ENCODE measurements around the gene WDR44. TPM values are rescaled to one million over a fixed set of nuclear protein-coding genes. Genes with fewer than 3 reads are reported as not detected.
"Not testable (repeated sequence)": the region's sequence is repeated elsewhere in the genome, so short reads cannot be mapped to it uniquely, and the experiment has no call there.

Gene WDR44, protein sequence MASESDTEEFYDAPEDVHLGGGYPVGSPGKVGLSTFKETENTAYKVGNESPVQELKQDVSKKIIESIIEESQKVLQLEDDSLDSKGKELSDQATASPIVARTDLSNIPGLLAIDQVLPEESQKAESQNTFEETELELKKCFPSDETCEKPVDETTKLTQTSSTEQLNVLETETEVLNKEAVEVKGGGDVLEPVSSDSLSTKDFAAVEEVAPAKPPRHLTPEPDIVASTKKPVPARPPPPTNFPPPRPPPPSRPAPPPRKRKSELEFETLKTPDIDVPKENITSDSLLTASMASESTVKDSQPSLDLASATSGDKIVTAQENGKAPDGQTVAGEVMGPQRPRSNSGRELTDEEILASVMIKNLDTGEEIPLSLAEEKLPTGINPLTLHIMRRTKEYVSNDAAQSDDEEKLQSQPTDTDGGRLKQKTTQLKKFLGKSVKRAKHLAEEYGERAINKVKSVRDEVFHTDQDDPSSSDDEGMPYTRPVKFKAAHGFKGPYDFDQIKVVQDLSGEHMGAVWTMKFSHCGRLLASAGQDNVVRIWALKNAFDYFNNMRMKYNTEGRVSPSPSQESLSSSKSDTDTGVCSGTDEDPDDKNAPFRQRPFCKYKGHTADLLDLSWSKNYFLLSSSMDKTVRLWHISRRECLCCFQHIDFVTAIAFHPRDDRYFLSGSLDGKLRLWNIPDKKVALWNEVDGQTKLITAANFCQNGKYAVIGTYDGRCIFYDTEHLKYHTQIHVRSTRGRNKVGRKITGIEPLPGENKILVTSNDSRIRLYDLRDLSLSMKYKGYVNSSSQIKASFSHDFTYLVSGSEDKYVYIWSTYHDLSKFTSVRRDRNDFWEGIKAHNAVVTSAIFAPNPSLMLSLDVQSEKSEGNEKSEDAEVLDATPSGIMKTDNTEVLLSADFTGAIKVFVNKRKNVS
- 10 to 100 TPM; 11.3 to 13.7 (median 13.3) TPM for polyA plus RNA-seq (ENCODE audit: insufficient read length in 3 of 3)
- long read RNA-seq, donor 1 = 0 reads
- long read RNA-seq, donor 2 = 0 reads
- long read RNA-seq, donor 3, full-length matches to known transcripts = 5 of 5 reads
- long read RNA-seq, donor 3, partial matches to known transcripts = 0 of 5 reads
- long read RNA-seq, donor 3, other reads (novel, unspliced or antisense) = 0 of 5 reads
- long read RNA-seq, donor 4 = 0 reads
- long read RNA-seq, donor 5 = 0 reads
- long read RNA-seq, donor 6 = 0 reads
- long read RNA-seq, donor 7, full-length matches to known transcripts = 1 of 1 reads
- long read RNA-seq, donor 7, partial matches to known transcripts = 0 of 1 reads
- long read RNA-seq, donor 7, other reads (novel, unspliced or antisense) = 0 of 1 reads
- long read RNA-seq, donor 8, full-length matches to known transcripts = 3 of 3 reads
- long read RNA-seq, donor 8, partial matches to known transcripts = 0 of 3 reads
- long read RNA-seq, donor 8, other reads (novel, unspliced or antisense) = 0 of 3 reads
- long read RNA-seq, donor 9, full-length matches to known transcripts = 1 of 1 reads
- long read RNA-seq, donor 9, partial matches to known transcripts = 0 of 1 reads
- long read RNA-seq, donor 9, other reads (novel, unspliced or antisense) = 0 of 1 reads
- long read RNA-seq, donor 10 = 0 reads
- long read RNA-seq, donor 11, full-length matches to known transcripts = 1 of 1 reads
- long read RNA-seq, donor 11, partial matches to known transcripts = 0 of 1 reads
- long read RNA-seq, donor 11, other reads (novel, unspliced or antisense) = 0 of 1 reads
- long read RNA-seq, donor 12 = 0 reads
- long read RNA-seq, donor 13 = 0 reads
- long read RNA-seq, donor 14 = 0 reads
- long read RNA-seq, donor 15 = 0 reads
- long read RNA-seq, donor 16, full-length matches to known transcripts = 1 of 1 reads
- long read RNA-seq, donor 16, partial matches to known transcripts = 0 of 1 reads
- long read RNA-seq, donor 16, other reads (novel, unspliced or antisense) = 0 of 1 reads

DNA sequence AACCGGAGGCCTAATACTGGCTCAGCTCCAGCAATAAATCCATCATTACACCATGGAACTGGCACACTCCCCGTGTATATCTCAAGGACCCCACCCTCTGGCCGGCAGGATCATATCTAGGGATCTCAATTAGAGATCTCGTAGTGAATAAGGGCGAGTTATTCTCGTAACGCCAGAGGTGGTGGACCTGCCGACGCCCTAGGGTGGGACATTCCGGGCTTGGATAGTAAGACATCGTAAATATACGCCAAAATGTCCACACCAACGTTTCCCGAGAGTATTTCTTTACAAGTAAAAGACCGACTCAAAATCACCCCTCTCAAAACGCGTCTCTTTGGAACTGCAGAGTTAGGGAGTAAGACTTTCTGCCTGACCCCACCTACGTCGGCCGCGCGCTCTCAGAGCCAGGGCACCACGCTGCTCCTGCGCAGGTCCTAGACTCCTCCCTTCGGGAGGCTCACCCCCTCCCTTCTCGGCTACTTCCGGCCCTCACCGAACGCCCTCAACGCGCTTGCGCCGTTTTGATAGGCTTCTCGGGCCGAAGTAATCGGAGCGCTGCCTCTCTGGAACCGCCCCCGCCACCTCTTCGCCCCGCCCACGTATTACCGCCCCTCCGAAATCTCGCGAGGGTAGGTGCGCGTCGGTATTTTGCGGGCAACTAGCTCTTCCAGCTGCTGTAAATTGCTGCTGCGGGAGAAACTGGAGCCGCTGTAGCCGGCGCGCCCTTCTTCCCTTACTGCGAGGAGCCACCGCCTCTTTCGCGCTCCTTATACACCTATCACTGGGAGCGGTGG is at the start of gene WDR44:
Gene WDR44 (plus strand): TSS at position 643 of the 794 bp plus-strand sequence. CDS start 398 bp downstream, outside the sequence.
- DNase-seq (ENCODE audit: extremely low read depth in 1 of 11, low read depth in 9 of 11, low spot score in 4 of 11) = peak; percentile 75 to 93 (median 86)

DNA sequence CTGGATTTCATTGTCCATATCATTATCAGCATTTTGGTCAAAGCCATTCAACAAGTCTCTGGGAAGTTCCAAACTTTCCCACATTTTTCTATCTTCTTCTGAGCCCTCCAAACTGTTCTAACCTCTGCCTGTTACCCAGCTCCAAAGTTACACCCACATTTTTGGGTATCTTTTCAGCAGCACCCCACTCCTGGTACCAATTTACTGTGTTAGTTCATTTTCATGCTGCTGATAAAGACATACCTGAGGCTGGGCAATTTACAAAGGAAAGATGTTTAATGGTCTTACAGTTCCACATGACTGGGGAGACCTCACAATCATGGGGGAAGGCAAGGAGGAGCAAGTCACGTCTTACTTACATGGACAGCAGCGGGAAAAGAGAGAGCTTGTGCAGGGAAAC is 40.1 kb upstream of the WDR44 start:
- DNase-seq (ENCODE audit: extremely low read depth in 1 of 11, low read depth in 9 of 11, low spot score in 4 of 11) = not testable (repeated sequence)

DNA sequence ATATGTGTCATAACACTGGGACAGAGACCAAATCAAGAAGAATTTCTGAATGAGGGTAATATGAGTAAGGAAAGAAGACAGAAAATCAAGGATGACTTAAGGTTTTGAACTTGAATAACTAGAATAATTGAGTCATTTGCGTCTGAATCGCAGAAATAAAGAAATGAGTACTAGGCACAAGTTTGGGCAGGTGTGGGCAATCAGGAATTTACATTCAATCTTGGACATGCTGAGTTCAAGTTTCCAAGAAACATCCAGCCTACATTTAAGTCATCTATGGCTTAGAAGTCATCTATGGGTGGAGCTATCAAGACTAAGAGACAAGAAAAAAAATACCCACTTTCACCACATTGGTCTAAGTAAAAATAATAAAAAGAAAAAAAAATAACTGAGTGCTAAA is 30.4 kb upstream of the WDR44 start:
- no peak for DNase-seq (ENCODE audit: extremely low read depth in 1 of 11, low read depth in 9 of 11, low spot score in 4 of 11)

DNA sequence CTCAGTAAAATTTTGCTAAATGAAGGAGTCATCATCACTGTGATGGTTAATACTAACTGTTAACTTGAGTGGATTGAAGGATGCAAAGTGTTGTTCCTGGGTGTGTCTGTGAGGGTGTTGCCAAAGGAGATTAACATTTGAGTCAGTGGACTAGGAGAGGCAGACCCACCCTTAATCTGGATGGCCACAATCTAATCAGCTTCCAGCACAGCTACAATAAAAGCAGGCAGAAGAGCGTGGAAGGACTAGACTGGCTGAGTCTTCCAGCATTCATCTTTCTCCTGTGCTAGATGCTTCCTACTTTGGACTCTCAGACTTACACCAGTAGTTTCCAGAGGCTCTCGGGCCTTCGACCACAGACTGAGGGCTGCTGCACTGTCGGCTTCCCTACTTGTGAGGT is 21.3 kb upstream of the WDR44 start:
- DNase-seq (ENCODE audit: extremely low read depth in 1 of 11, low read depth in 9 of 11, low spot score in 4 of 11) = no peak

DNA sequence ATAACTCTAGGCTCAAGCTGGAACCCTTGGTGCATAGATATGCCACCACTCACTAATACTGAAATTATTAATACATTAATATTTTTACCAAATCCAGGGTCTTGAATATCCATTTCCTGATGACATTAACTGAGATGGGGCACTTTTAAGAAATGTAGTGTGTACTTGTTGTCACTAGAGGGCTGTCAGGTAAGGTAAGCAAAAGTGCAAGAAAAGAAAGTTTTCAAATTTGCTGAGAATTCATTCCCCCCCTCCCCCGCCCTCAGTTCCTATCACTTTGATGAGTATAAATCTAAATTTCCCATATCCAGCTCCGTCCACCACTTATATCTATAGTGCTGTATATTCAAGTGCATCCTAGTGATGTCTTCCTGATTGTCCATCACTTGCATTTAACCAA is 20.5 kb upstream of the WDR44 start:
- DNase-seq (ENCODE audit: extremely low read depth in 1 of 11, low read depth in 9 of 11, low spot score in 4 of 11) = no peak

DNA sequence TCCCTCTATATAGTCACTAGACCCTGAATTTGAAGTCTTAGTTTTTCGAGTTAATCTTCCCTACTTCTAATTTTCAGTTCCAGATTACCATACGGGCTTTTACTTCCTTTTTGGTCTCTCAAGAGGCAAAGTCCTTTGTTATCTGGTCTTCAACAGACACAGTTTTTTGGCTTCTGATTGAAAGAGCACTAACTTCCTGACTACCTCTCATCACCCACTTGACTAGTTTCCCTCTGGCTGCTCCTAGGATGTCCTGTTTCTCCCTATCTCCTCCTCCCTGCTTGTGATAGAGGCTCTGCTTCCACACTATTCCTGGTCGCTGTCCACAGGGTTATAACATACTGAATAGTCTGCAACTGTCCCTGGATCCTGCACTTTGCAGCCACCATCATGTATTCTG is 16.7 kb upstream of the WDR44 start:
- DNase-seq (ENCODE audit: extremely low read depth in 1 of 11, low read depth in 9 of 11, low spot score in 4 of 11) = no peak

DNA sequence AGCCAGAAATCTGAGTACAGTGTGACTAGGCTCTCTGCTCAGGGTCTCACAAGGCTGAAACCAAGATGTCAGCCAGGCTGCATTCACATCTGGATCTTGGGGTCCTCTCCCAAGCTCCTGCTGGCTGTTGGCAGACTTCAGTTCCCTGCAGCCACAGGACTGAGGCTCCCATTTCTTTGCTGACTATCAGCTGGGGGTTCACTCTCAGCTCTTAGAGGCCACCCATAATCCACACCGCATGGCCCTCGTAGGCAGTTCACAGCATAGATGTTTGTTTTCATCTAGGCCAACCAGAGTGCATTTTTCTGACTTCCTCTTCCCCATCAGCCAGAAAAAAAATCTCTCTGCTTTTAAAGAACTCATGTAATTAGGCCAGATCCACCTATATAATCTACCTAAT is 8.2 kb upstream of the WDR44 start:
- DNase-seq (ENCODE audit: extremely low read depth in 1 of 11, low read depth in 9 of 11, low spot score in 4 of 11) = no peak

DNA sequence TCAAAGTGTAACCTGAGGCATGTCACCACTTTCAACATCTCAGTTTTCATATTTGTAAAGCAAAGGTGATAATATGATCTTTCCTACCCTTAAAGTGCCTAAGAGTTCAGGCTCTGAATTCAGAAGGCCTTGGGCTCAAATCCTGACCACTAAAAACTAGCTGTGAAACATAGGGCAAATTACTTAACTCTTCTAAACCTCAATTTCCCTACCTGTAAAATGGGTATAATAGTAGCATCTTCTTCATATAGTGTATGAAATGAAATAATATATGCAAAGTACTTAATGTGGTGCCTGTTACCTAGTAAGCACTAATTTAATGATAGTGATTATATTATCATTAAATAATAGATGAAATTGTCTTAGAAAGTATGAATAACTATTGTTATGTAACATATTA is 7.0 kb upstream of the WDR44 start:
- DNase-seq (ENCODE audit: extremely low read depth in 1 of 11, low read depth in 9 of 11, low spot score in 4 of 11) = no peak

DNA sequence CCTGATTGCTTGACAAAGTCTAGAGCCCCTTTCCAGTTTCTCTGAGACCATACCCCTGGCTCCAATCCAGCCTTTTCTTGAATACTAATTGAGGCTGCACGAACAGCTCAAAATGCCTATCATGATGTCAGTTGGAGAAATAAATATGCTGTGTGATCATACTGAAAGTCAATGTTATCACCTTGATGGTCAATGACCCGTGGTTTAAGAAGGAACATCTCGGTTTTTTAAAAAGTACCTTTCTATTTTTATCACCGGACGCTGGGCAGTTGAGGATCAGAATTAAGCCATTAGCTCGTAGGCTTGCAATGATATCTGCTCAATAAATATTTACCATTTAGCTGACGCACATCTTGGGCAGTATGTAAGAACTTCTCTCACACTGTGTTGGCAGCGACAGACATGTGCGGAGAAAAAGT is 852 bp upstream of the WDR44 start:
- DNase-seq (ENCODE audit: extremely low read depth in 1 of 11, low read depth in 9 of 11, low spot score in 4 of 11) = no peak

DNA sequence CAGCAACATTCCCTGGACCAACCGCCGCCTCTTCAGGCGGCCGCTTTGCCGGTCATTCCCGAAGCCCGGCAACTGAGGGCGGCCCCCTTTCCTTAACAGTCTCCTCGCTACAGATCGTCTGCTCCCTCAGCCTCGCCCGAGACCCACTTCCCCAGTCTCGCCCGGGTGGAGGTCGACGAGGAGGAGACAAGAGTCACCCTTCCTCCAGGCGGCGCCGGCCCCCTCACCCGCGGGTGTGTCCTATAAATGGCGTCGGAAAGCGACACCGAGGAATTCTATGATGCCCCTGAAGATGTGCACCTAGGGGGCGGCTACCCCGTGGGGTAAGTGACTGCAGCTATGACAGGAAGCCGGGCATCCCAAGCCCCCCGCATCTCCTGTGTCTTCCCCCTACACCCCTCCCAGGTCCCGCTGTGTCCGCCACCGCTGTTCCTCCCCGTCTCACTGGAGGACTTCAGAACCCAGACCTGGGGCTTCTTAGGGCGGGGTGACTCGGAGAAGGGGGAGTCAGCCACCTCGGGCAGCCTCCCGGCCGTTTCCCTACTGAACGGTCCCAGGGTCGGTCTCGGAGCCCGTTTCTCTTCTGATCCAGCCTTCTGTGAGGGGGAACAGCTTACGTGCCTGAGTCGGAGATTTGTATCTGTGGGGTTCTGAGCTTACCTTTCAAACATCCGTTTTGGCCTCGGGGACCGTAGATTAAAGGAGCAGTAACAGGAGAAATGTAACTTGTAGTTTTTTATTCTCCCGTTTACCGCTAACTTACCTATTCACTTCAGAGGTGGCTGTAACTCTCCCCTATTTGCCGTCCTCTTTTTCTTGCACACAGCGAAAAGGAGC is 570 bp downstream of the WDR44 start:
- peak in 3 of 11 donors; percentile 9 to 15 (median 10) for DNase-seq (ENCODE audit: extremely low read depth in 1 of 11, low read depth in 9 of 11, low spot score in 4 of 11)

DNA sequence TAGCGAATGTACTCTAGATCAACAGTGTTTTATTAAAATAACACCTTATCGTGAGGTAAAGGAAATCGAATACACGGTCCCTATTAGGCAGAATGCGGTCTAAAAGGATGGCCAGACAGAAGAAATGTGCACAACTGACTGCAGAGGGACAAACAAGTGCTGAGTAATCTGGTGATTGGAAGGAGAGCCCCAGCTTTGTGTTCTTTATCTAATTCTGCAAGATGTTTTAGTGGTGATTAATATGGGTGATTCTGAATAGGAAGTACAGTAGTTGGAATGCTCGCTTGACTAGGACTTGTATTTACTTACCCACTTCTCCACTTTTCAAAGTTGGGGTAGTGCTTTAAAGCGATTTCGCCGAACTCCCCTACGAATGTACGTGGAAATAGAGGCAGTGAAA is 1.2 kb downstream of the WDR44 start:
- no peak for DNase-seq (ENCODE audit: extremely low read depth in 1 of 11, low read depth in 9 of 11, low spot score in 4 of 11)

DNA sequence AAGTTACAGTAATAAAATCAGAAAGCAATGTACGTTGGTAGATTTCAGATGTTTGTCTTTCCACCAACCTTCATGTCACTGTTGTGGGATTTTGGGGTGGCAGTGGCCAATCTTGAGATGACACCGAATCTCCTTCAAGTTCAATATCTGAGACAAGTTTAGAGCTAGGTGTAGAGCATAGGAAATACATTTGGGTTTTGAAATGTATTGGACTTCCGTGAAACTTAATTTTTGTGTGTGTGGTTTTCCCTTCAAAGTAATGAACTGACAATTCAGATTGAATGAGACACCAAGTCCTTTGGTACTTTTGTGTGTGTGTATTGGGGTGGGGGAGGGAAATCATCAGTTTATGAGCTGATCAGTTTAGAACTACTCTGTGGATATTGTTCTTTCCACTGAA is 1.8 kb downstream of the WDR44 start:
- DNase-seq (ENCODE audit: extremely low read depth in 1 of 11, low read depth in 9 of 11, low spot score in 4 of 11) = no peak

DNA sequence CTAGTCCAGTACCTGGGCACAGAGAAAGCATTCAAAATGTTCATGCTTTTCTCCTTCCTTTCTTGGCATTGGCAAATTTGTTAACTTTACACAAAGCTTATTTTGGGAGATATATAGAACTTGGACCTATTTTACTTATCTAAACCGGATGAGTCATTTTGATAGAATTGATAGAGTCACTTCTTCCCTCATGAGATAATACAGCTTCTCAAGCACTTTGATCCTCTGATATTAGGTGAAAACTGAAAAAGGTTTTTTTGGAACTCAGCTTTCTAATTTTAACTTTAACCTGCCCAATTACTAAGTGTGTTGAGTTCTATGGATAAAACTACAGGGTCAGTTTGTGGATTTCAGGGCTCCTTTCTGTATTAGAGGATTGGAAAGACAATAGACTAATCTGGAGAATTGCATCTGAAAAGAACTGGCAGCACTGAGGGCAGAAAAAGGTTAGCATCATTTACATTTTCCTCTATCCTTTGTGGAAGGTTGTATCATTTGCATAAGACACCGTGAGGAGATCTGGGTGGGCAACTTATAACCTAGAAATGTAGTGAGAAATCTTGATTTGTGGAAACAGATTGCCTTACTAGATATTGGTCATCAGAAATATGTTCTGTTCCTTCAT is 2.4 kb downstream of the WDR44 start:
- DNase-seq (ENCODE audit: extremely low read depth in 1 of 11, low read depth in 9 of 11, low spot score in 4 of 11) = no peak

DNA sequence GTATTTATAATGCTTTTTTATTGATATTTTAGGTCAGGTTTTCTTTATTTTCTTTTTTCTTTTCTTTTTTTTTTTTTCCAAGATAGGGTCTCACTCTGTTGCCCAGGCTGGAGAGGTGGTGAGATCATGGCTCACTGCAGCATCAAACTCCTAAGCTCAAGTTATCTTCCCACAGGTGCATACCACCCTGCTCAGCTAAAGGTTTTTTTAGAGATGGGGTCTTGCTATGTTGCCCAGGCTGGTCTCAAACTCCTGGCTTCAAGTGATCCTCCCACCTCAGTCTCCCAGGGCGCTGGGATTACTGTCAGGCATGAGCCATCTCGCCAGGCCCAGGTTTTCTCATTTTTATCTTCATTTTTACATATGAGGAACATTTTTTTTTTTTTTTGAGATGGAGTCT is 3.3 kb downstream of the WDR44 start:
- DNase-seq (ENCODE audit: extremely low read depth in 1 of 11, low read depth in 9 of 11, low spot score in 4 of 11) = no peak

DNA sequence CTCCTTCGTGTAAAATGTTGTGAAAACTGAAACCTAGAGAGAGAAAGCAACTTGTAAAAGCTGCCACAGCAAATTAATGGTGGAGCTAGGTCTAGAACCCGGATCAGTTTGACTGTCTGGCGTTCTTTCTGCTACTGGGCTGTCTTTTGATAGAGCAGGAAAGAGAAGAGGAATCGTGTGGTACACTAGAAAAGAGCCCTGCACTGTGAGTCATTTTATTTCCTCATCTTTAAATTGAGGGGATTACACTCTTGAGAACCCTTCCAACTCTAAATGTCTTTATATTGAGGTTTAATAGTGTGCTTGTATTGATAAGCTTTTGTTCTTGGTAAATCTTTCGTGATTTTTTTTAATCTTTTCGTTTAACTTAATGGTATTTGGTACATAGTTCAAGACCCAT is 4.3 kb downstream of the WDR44 start:
- DNase-seq (ENCODE audit: extremely low read depth in 1 of 11, low read depth in 9 of 11, low spot score in 4 of 11) = no peak

DNA sequence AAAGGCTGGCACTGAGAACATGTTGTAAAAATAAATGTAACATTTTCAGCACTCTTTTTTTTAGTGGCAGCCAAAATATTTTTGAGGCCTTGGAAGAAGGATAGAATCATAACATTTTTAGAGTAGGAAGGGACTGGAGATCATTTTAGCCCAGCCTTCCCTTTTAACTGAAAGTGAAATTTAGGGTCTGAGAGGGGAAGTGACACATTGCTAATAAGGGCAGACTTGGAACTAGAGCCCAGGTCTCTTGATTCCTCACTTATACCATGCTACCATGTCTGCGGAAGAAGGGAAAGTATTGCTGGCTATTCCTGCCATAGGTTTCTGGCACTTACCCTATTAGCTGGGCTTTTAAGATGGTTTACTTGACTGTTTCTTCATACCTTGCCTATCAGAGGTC is 4.8 kb downstream of the WDR44 start:
- no peak for DNase-seq (ENCODE audit: extremely low read depth in 1 of 11, low read depth in 9 of 11, low spot score in 4 of 11)
